ENCODE measurements around the gene ZCCHC14.

GRCh38 chr16:87446479-87446878 lies 46.3 kb downstream of the ZCCHC14 start:
- TF ChIP-seq CTCF (IDR thresholded peaks at IDR 0.05) (no peak), POLR2A (IDR thresholded peaks at IDR 0.05) (no peak)

All from esophagus squamous epithelium (tissue), 4 donors.